Measurements from ENCODE around the gene TREX2. TPM values are rescaled to one million over a fixed set of nuclear protein-coding genes. Genes with fewer than 3 reads are reported as not detected.
A peak's percentile ranks its signal among the peaks of the same experiment; 100 is the strongest.
"Not testable (repeated sequence)": the region's sequence is repeated elsewhere in the genome, so short reads cannot be mapped to it uniquely, and the experiment has no call there.

The TREX2 gene
- total and polyA plus RNA-seq, 2 experiments from 2014 or later = 0.81 to 1.7 TPM

DNA sequence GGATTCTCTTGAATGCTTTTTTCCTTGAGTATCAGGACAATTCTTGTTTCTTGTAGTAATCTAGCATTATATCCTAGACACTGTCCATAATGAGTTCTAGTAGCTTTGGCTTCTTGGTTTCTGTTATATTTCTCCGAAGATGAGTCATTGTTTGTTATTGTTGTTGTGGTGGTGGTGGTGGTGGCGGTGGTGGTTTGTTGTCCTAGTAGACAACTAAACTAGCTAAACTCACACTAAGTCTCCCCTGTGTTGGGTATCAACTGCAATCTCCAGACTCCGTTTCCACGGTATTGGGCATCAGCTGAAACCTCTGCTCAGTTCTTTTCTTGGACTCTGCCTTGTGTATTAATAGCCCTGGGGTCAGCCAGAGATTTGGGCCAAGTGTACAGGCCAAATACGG is 41.5 kb downstream of the TREX2 start:
- H3K79me2 ChIP-seq (replicated peaks; ENCODE audit: insufficient read depth); H3K9me3 Mint-ChIP-seq; ATAC-seq: not testable (repeated sequence)

DNA sequence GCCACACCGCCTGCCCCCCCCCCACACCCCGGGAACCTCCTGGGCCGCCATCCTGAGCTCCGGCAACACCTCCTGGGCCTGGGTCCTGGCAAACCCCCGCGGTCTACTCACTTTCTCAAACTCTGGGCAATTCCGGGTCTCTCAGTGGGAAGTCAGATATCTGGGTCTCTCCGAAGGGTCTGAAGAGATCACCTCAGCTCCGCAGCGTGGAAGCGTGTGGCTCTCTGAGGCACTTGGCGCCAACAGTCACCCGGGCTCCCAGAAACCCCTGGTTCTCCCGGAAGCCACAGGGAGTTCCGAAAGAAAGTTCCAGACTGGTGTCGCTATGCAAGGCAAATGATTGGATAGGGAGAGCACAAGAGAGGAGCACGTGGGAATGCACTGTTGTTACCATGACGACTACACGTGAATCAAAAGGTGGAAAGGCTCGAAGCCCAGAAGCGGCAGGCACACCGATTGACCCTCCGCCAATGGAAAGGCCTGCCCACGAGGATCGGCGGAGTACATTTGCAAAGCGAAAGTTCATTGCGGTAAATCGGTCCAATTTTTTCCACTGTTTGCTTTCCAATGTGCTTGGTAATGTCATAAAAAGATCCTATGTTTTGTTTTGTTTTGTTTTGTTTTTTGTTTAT is 44.6 kb downstream of the TREX2 start, which contains the start of gene PNMA6E:
TSS of gene PNMA6E (minus strand) at position 218 of the 632 bp plus-strand sequence. CDS start 2,501 bp downstream, outside the sequence.
- DNase-seq (ENCODE audit: low spot score) (peak; percentile 22), ATAC-seq (no peak)
- H3K79me2 ChIP-seq (replicated peaks; ENCODE audit: insufficient read depth) = no peaks in the 10 kb centered on the region
- no peaks in the 10 kb centered on the region for H4K20me1 ChIP-seq (replicated peaks; ENCODE audit: insufficient read depth)
- no peak within 1 kb of the TSS for H3K4me2 ChIP-seq
- Mint-ChIP-seq H3K27ac (no peak within 1 kb of the TSS), H3K36me3 (ENCODE audit: low read depth) (no peaks in the 10 kb centered on the region), H3K4me1 (peaks cover 2% of the 10 kb centered on the region; the same call in 1 of the 3 replicates), H3K4me3 (no peak within 1 kb of the TSS), H3K9me3 (no peaks in the 10 kb centered on the region; the same call in 1 of the 3 replicates), H3K27me3 (ENCODE audit: insufficient read depth, low read depth, poor library complexity) (peaks cover 3% of the 10 kb centered on the region)
- H2AFZ ChIP-seq = no peak within 1 kb of the TSS
- H3F3A ChIP-seq (replicated peaks; ENCODE audit: low read depth) = no peaks in the 10 kb centered on the region
- no peaks in the 10 kb centered on the region for H3K9me2 ChIP-seq (ENCODE audit: insufficient read depth)
- H3K27ac ChIP-seq (ENCODE audit: low read depth) = no peak within 1 kb of the TSS
- H3K27me3 ChIP-seq (ENCODE audit: insufficient read depth) = no peaks in the 10 kb centered on the region
- no peaks in the 10 kb centered on the region for H3K36me3 ChIP-seq (ENCODE audit: insufficient read depth)
- no peak within 1 kb of the TSS for H3K4me3 ChIP-seq
- H3K4me1 ChIP-seq (ENCODE audit: insufficient read depth) = no peaks in the 10 kb centered on the region
- TF ChIP-seq STAT1 (IDR thresholded peaks at IDR 0.05; ENCODE audit: unreplicated experiment) (no peak), EZH2 (IDR thresholded peaks at IDR 0.05; ENCODE audit: low read depth, unreplicated experiment) (no peak), CREB1 (CRISPR knock-in tag; IDR thresholded peaks at IDR 0.05; ENCODE audit: low read depth) (no peak), NANOG (IDR thresholded peaks at IDR 0.05; ENCODE audit: borderline replicate concordance) (no peak), ZNF114 (CRISPR knock-in tag; IDR thresholded peaks at IDR 0.05) (no peak), EZH2phosphoT487 (IDR thresholded peaks at IDR 0.05; ENCODE audit: unreplicated experiment) (no peak)
- TF ChIP-seq, protein P1, sequence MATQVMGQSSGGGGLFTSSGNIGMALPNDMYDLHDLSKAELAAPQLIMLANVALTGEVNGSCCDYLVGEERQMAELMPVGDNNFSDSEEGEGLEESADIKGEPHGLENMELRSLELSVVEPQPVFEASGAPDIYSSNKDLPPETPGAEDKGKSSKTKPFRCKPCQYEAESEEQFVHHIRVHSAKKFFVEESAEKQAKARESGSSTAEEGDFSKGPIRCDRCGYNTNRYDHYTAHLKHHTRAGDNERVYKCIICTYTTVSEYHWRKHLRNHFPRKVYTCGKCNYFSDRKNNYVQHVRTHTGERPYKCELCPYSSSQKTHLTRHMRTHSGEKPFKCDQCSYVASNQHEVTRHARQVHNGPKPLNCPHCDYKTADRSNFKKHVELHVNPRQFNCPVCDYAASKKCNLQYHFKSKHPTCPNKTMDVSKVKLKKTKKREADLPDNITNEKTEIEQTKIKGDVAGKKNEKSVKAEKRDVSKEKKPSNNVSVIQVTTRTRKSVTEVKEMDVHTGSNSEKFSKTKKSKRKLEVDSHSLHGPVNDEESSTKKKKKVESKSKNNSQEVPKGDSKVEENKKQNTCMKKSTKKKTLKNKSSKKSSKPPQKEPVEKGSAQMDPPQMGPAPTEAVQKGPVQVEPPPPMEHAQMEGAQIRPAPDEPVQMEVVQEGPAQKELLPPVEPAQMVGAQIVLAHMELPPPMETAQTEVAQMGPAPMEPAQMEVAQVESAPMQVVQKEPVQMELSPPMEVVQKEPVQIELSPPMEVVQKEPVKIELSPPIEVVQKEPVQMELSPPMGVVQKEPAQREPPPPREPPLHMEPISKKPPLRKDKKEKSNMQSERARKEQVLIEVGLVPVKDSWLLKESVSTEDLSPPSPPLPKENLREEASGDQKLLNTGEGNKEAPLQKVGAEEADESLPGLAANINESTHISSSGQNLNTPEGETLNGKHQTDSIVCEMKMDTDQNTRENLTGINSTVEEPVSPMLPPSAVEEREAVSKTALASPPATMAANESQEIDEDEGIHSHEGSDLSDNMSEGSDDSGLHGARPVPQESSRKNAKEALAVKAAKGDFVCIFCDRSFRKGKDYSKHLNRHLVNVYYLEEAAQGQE (IDR thresholded peaks at IDR 0.05; ENCODE audit: unreplicated experiment) = no peak
- TF ChIP-seq, protein P2, sequence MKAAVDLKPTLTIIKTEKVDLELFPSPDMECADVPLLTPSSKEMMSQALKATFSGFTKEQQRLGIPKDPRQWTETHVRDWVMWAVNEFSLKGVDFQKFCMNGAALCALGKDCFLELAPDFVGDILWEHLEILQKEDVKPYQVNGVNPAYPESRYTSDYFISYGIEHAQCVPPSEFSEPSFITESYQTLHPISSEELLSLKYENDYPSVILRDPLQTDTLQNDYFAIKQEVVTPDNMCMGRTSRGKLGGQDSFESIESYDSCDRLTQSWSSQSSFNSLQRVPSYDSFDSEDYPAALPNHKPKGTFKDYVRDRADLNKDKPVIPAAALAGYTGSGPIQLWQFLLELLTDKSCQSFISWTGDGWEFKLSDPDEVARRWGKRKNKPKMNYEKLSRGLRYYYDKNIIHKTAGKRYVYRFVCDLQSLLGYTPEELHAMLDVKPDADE (IDR thresholded peaks at IDR 0.05) = no peak
- TF ChIP-seq, protein P3, sequence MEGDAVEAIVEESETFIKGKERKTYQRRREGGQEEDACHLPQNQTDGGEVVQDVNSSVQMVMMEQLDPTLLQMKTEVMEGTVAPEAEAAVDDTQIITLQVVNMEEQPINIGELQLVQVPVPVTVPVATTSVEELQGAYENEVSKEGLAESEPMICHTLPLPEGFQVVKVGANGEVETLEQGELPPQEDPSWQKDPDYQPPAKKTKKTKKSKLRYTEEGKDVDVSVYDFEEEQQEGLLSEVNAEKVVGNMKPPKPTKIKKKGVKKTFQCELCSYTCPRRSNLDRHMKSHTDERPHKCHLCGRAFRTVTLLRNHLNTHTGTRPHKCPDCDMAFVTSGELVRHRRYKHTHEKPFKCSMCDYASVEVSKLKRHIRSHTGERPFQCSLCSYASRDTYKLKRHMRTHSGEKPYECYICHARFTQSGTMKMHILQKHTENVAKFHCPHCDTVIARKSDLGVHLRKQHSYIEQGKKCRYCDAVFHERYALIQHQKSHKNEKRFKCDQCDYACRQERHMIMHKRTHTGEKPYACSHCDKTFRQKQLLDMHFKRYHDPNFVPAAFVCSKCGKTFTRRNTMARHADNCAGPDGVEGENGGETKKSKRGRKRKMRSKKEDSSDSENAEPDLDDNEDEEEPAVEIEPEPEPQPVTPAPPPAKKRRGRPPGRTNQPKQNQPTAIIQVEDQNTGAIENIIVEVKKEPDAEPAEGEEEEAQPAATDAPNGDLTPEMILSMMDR (conservative IDR thresholded peaks at IDR 0.05; ENCODE audit: low read depth in 2 of 2) = no peak

More for the DNA sequence above, 41.5 kb downstream of the TREX2 start:
- not testable (repeated sequence) for H3K27me3 ChIP-seq (ENCODE audit: insufficient read depth); H4K20me1 ChIP-seq (replicated peaks; ENCODE audit: insufficient read depth); H3K4me1 Mint-ChIP-seq; H3K9me2 ChIP-seq (ENCODE audit: insufficient read depth); H3K4me1 ChIP-seq (ENCODE audit: insufficient read depth); H3F3A ChIP-seq (replicated peaks; ENCODE audit: low read depth); H2AFZ ChIP-seq; H3K4me3 ChIP-seq; H3K4me2 ChIP-seq; H3K27me3 Mint-ChIP-seq (ENCODE audit: insufficient read depth, low read depth, poor library complexity); H3K4me3 Mint-ChIP-seq; H3K27ac ChIP-seq (ENCODE audit: low read depth); H3K36me3 ChIP-seq (ENCODE audit: insufficient read depth); H3K36me3 Mint-ChIP-seq (ENCODE audit: low read depth); H3K27ac Mint-ChIP-seq; DNase-seq (ENCODE audit: low spot score)

All from GM23338 (cell line).